NCI-H510A treated with DMSO at 0.1 percent for 48 hours (cell line): ENCODE results near the gene CNIH1.
"Not testable (repeated sequence)": the region's sequence is repeated elsewhere in the genome, so short reads cannot be mapped to it uniquely, and the experiment has no call there.

Experiments
- DNase-seq: peaks from one replicate; lab custom pipeline; 2025; lab: John Stamatoyannopoulos, UW

CNIH1 gene

GRCh38 chr14:54381821-54382220 is 59.4 kb downstream of the CNIH1 start:
- DNase-seq = no peak

- DNase-seq = not testable (repeated sequence)
These were observed 60.6 kb downstream of the CNIH1 start for GRCh38 chr14:54380558-54380957.

- not testable (repeated sequence) for DNase-seq
These were observed 62.3 kb downstream of the CNIH1 start for GRCh38 chr14:54378893-54379292.

GRCh38 chr14:54377501-54377900 is 63.7 kb downstream of the CNIH1 start:
- DNase-seq = no peak

GRCh38 chr14:54374117-54374884 is 66.9 kb downstream of the CNIH1 start:
- no peak for DNase-seq
